Measurements from ENCODE around the gene CSNK2A1. TPM values are rescaled to one million over a fixed set of nuclear protein-coding genes. Genes with fewer than 3 reads are reported as not detected.
A peak's percentile ranks its signal among the peaks of the same experiment; 100 is the strongest.
"Not testable (repeated sequence)": the region's sequence is repeated elsewhere in the genome, so short reads cannot be mapped to it uniquely, and the experiment has no call there.

Gene CSNK2A1
- total RNA-seq, 4 donors from 2014 or later = 67.5 to 86.3 (median 78.9) TPM

GRCh38 chr20:478949-479429 lies 64.6 kb downstream of the CSNK2A1 start:
- no peak for DNase-seq
- intact Hi-C loops (cut with DNase I) = loop anchor here (5.0 kb wide), 1 partner anchor 127 kb away; no protein-coding TSS in a partner anchor

GRCh38 chr20:478010-478948 lies 65.3 kb downstream of the CSNK2A1 start:
- Histone ChIP-seq H3K27me3 (no peaks in the 10 kb centered on the region), H3K4me3 (no peak overlapping the region), H3K27ac (no peak overlapping the region), H3K4me1 (peaks cover 0 to 21% (median 0%) of the 10 kb centered on the region in 3 donors), H3K36me3 (peaks cover 2 to 67% (median 7%) of the 10 kb centered on the region in 3 donors), H3K9me3 (no peaks in the 10 kb centered on the region)
- no peak for DNase-seq
- 76 to 87% methylated on average over 5 to 7 of the region's 8 CpGs for WGBS, 2 donors
- intact Hi-C loops (cut with DNase I) = loop anchor here (5.0 kb wide), 1 partner anchor 126 kb away; no protein-coding TSS in a partner anchor
- no peak for TF ChIP-seq POLR2A (IDR thresholded peaks at IDR 0.05)
- no peak for TF ChIP-seq CTCF (IDR thresholded peaks at IDR 0.05)

More at GRCh38 chr20:478949-479429, 64.6 kb downstream of the CSNK2A1 start:
- Histone ChIP-seq H3K27ac (no peak overlapping the region), H3K27me3 (no peaks in the 10 kb centered on the region), H3K9me3 (no peaks in the 10 kb centered on the region), H3K36me3 (peaks cover 9 to 74% (median 9%) of the 10 kb centered on the region in 3 donors), H3K4me3 (no peak overlapping the region), H3K4me1 (peaks cover 0 to 21% (median 0%) of the 10 kb centered on the region in 3 donors)
- peak in 5 of 6 experiments; percentile 44 to 70 (median 61) for TF ChIP-seq CTCF (IDR thresholded peaks at IDR 0.05)
- no peak for TF ChIP-seq POLR2A (IDR thresholded peaks at IDR 0.05)
- 49 to 59% methylated on average over 3 of the region's 3 CpGs for WGBS, 2 donors

GRCh38 chr20:476561-477249 lies 66.9 kb downstream of the CSNK2A1 start:
- intact Hi-C loops (cut with DNase I) = loop anchor here (5.0 kb wide), 1 partner anchor 124 kb away; no protein-coding TSS in a partner anchor
- WGBS, 2 donors = 84% methylated on average over 5 of the region's 6 CpGs

GRCh38 chr20:475463-476357 lies 67.9 kb downstream of the CSNK2A1 start:
- no peak for DNase-seq
- TF ChIP-seq POLR2A (IDR thresholded peaks at IDR 0.05) (no peak), CTCF (IDR thresholded peaks at IDR 0.05) (no peak)
- 70 to 75% methylated on average over 5 to 6 of the region's 6 CpGs for WGBS, 2 donors
- peaks cover 0 to 41% (median 0%) of the 10 kb centered on the region in 3 donors for H3K36me3 ChIP-seq
- peak overlapping the region in 1 of 4 donors; percentile 13 for H3K27ac ChIP-seq
- no peak overlapping the region for H3K4me3 ChIP-seq
- H3K27me3 ChIP-seq = no peaks in the 10 kb centered on the region
- H3K9me3 ChIP-seq = no peaks in the 10 kb centered on the region
- intact Hi-C loops (cut with DNase I) = loop anchor here (5.0 kb wide), 1 partner anchor 123 kb away; no protein-coding TSS in a partner anchor
- H3K4me1 ChIP-seq = peaks cover 0 to 21% (median 0%) of the 10 kb centered on the region in 3 donors

More at GRCh38 chr20:476561-477249, 66.9 kb downstream of the CSNK2A1 start:
- H3K27me3 ChIP-seq, H3K9me3 ChIP-seq, DNase-seq, H3K4me3 ChIP-seq, H3K27ac ChIP-seq: not testable (repeated sequence)
- Histone ChIP-seq H3K36me3 (peaks cover 0 to 51% (median 0%) of the 10 kb centered on the region in 3 donors), H3K4me1 (peaks cover 0 to 21% (median 0%) of the 10 kb centered on the region in 3 donors)
